ENCODE results near the gene DCHS1.

DNA sequence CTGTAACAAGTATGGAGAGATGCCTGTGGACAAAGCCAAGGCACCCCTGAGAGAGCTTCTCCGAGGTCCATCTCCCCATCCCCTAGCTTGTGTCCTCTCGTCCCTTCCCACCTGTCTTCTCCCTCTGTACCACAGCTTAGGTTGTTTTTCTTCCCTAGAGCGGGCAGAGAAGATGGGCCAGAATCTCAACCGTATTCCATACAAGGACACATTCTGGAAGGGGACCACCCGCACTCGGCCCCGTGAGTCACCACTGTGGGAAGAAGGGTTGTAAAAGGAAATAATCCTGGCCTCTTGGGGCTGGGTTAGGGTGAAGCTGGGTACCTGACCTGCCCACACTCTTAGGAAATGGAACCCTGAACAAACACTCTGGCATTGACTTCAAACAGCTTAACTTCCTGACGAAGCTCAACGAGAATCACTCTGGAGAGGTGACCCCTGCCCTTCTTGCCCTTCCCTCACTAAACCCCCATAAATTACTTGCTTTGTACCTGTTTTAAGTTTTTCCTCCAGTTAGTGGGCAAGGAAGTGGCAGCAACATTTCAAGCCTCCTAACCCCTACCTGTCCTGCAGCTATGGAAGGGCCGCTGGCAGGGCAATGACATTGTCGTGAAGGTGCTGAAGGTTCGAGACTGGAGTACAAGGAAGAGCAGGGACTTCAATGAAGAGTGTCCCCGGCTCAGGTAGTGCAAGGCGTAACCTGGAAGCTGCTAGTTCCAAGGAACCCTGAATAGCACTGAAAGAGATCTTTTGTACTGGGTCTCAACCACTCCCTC, 46.7 kb downstream of the DCHS1 start:
- TF ChIP-seq, protein P1, sequence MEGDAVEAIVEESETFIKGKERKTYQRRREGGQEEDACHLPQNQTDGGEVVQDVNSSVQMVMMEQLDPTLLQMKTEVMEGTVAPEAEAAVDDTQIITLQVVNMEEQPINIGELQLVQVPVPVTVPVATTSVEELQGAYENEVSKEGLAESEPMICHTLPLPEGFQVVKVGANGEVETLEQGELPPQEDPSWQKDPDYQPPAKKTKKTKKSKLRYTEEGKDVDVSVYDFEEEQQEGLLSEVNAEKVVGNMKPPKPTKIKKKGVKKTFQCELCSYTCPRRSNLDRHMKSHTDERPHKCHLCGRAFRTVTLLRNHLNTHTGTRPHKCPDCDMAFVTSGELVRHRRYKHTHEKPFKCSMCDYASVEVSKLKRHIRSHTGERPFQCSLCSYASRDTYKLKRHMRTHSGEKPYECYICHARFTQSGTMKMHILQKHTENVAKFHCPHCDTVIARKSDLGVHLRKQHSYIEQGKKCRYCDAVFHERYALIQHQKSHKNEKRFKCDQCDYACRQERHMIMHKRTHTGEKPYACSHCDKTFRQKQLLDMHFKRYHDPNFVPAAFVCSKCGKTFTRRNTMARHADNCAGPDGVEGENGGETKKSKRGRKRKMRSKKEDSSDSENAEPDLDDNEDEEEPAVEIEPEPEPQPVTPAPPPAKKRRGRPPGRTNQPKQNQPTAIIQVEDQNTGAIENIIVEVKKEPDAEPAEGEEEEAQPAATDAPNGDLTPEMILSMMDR (IDR thresholded peaks at IDR 0.05), result no peak
- no peak for TF ChIP-seq POLR2A (IDR thresholded peaks at IDR 0.05)
